PC-9 (cell line): Measurements from ENCODE around the gene SSB.

Source experiments
- EZH2 ChIP-seq: fragments of 200-600 bp; sonication (generic); IDR thresholded peaks from 2 replicates; pipeline ENCODE4 v1.8.0; 2017; ENCODE audit warnings: antibody characterized with exemption, low read depth
- TF ChIP-seq, protein P1 (sequence below): fragments of 200-600 bp; sonication (generic); conservative IDR thresholded peaks from 2 replicates; pipeline ENCODE4 v1.6.1; 2017; ENCODE audit warnings: mixed run types, antibody characterized with exemption, mild to moderate bottlenecking, moderate library complexity

DNA sequence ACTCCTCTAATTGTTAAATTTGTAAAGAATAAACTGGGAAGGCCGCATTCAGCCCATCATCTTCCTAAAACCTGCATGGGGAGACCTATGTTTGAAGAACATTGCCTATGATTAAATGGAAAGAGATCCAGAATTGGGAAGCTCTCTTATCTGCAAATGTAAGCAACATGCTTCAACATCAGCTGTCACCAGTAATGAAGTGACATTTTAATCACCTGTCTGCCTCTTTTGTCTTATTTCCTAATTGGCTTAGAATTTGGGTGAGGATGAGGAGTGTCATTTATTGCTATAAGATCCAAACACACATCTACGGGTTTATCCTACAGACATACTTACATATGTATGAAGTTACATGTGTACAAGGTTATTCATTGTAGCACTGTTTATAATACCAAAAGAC, 26.0 kb upstream of the SSB start:
- TF ChIP-seq, protein P1, sequence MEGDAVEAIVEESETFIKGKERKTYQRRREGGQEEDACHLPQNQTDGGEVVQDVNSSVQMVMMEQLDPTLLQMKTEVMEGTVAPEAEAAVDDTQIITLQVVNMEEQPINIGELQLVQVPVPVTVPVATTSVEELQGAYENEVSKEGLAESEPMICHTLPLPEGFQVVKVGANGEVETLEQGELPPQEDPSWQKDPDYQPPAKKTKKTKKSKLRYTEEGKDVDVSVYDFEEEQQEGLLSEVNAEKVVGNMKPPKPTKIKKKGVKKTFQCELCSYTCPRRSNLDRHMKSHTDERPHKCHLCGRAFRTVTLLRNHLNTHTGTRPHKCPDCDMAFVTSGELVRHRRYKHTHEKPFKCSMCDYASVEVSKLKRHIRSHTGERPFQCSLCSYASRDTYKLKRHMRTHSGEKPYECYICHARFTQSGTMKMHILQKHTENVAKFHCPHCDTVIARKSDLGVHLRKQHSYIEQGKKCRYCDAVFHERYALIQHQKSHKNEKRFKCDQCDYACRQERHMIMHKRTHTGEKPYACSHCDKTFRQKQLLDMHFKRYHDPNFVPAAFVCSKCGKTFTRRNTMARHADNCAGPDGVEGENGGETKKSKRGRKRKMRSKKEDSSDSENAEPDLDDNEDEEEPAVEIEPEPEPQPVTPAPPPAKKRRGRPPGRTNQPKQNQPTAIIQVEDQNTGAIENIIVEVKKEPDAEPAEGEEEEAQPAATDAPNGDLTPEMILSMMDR, result no peak
- TF ChIP-seq EZH2, result no peak
